HG02623 (cell line): Measurements from ENCODE around the gene SALL3.

Source experiments
- ATAC-seq: cut with Tn5 transposase; IDR thresholded peaks from one replicate; pipeline ENCODE4 v1.9.1; 2021; ENCODE audit warnings: moderate library complexity; ENCODE audit not compliant: unreplicated experiment

The SALL3 gene

DNA sequence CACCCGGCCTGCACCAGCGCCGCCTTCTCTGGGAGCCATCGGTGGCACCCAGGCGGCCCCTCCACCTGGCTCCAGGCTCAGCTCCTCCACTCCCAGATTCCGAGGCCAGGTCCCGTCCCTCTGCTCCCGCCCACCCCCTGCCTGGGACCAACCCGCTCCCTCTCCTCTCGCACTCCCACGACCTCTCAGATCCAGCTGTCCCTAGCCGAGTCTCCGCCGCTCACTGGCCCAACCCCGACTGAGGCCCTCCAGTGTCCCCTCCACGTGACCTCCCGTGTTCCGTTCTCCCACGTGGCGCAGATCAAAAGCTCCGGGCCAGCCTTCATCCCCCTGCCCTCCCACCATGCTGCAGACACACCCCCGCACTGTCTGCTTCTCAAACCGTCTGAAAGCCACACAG is 14.4 kb upstream of the SALL3 start:
- ATAC-seq, result no peak

- no peak for ATAC-seq
Measured at GRCh38 chr18:78965917-78966792, 13.5 kb upstream of the SALL3 start.

DNA sequence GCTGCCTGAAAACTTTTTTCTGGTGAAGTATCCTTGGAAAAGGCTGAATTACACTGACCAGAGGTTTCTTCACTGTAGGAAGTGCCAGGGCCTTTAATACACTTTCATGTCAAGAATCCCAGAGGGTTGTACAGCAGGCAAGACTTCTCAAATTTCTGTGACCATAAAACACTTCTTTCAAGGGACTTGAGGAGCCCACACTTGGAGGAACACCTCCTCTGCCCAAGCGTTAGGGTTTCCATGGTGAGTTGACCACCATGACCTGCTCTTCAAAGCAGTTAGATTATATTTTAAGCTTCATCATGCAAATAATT is 12.9 kb upstream of the SALL3 start:
- ATAC-seq, result no peak

GRCh38 chr18:78967692-78968091 is 11.9 kb upstream of the SALL3 start:
- ATAC-seq, result no peak

DNA sequence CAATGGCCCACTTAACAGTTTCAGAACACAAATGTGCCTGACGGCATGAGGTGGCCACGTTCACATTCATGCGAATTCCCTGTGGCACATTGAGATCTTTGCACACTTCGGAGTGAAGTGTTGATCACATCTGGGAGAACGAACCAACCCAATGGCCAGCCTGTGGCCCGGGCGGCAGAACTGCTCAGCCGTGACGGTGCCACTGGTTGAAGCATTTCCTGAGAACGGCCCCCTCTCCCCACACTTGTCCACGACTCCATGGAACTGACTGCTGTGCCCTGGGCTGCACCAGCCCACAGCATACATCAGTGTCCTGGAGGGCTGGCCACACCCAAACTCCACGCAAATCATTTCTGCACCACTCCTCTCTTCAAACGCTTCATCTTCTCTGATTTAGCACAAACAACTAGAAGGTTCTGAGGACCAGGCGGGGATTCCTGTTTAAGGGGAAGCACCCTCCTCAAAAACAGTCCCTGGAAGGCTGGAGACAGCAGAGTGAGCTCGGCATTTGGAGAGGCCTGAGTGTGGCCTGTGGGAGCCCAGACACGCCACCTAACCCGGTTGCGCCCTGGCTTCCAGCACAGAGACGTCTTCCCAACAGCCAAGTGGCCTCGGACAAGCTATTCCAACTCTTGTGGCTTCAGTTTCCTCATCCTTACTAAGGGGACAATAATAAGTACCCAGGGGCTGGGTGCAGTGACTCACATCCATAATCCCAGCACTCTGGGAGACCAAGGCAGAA is 9.9 kb upstream of the SALL3 start:
- ATAC-seq, result no peak

- ATAC-seq, result no peak
Measured at GRCh38 chr18:78970774-78971333, 8.8 kb upstream of the SALL3 start.

DNA sequence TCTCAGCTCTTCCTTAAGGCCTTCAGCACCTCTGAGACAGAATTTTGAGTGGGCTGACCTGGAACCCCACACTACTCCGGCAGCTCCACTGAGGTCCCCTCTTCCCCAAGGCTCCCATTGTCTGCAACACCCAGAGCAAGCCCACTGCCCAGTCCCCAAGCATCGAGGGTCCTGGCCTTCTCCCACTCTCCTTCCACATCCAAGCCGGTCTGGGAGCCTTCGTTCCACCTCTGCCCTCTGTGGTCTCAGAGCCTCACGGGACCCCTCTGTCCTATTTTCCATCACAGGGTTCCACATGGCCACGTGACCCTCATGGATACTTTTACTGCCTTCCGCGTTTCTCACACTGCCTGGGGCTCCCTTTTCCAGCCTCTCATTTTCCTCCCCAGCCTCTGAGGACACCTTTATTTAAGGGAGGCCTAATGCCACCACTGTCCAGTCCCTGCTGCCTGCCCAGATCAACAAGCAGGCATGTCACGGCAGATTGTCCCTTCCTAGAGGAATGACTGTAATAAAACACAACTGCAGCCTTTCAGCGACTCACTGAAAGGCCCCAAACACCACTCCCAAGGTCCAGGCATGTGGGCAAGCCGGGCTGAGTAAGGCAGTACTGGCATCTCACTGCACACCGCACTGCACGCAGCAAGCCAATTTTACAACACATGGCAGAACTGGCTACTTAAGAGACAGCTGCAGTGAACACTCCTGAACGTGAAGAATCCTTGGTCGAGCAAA is 7.9 kb upstream of the SALL3 start:
- no peak for ATAC-seq

- no peak for ATAC-seq
Measured at GRCh38 chr18:78972385-78972918, 7.2 kb upstream of the SALL3 start.

- ATAC-seq, result no peak
Measured at GRCh38 chr18:78972930-78973331, 6.7 kb upstream of the SALL3 start.

DNA sequence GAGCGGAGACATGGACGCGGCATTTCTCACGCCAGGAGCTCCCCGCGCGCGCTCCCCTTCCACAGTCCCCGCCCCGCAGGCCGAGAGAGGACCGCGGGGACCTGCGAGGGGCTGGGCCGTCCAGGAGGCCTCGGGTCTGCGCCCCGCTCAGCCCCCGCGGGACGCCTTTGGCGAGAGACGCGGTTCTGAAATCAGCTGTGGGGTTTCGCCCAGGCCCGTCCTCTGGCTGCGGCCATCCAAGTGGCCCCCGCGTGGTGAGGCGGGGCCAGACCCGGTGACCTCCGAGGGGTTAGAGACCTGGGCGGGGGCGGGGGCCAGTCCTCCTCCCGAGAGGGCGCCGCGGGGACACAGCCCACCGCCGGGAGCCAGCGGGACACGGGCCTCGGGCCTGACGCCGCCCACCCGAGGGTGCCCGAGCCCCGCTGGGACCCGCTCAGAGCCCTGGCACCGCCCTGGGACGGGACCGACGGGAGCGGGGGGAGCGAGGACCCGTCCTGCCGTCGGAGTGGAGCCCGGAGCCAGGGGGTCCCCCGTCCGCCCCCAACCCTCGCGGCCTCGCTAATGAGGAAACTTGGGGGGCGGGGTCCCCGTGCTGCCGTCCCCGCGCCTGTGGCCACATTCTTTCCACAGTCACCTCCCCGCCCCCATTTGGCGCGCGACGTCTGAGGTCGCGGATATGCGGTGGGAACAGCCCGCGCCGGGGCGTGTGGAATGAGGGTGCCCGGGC is 6.1 kb upstream of the SALL3 start:
- no peak for ATAC-seq

DNA sequence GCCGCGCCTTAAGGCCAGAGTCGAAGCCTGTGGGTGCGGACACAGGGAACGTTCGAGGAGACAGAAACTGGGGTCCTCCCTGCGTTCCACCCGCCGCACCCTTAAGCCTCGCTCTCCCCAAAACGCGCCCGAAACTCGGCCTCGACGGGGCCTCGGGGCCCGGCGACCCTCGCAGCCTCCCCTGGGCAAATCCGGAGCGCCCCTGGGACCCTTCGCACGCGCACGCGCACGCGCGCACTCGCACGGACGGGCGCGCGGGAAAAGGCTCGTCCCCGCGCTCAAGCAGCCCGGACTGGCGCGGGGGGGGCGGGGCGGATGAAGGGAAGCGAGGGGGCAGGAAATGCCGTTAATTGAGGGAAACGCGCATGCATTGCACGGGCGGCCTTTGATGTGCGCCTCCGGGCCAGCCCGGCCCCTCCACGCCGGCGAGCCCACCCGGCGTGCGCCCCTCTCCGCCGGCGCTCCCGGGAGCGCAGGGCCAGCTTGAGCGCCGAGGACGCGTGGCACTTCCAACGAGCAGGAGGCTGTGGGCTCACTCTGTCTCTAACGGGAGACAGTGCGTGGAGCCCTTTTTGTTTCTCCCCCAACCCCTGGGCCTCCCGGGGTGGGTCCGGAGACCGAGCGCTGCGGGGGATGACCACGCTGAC is 5.4 kb upstream of the SALL3 start:
- no peak for ATAC-seq

- ATAC-seq, result no peak
Measured at GRCh38 chr18:78975292-78975691, 4.3 kb upstream of the SALL3 start.

DNA sequence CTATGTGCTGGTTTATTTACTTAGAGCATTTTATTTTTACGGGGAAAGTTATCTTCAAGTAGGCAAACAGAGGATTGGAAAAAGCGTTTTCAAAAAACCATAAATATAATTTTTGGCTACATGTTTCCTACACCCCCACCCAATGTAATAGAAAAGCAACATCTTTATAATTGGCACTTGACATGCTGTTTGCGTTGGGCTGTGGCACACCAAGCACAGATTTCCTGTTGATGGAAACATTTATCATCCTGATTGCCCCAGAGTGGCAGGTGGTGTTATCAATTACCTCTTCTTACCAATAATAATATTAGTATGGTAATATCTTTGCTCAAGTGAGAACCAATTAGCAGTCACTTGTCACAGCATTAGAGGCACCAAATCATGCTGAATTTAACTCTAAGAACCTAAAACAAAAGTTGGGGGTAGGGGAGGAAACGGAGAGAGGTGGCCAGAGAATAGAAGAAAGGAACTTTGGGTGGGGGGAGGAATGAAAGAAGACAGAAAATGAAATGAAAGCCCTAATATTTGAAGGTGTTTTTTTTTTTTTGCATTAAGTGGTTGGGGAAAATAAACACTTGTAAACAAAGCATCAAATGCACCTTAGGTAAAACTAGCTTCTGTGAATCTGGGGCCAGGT is 3.8 kb upstream of the SALL3 start:
- ATAC-seq, result no peak

- ATAC-seq, result no peak
Measured at GRCh38 chr18:78976765-78977636, 2.6 kb upstream of the SALL3 start.

- ATAC-seq, result no peak
Measured at GRCh38 chr18:78977637-78978348, 1.8 kb upstream of the SALL3 start.

DNA sequence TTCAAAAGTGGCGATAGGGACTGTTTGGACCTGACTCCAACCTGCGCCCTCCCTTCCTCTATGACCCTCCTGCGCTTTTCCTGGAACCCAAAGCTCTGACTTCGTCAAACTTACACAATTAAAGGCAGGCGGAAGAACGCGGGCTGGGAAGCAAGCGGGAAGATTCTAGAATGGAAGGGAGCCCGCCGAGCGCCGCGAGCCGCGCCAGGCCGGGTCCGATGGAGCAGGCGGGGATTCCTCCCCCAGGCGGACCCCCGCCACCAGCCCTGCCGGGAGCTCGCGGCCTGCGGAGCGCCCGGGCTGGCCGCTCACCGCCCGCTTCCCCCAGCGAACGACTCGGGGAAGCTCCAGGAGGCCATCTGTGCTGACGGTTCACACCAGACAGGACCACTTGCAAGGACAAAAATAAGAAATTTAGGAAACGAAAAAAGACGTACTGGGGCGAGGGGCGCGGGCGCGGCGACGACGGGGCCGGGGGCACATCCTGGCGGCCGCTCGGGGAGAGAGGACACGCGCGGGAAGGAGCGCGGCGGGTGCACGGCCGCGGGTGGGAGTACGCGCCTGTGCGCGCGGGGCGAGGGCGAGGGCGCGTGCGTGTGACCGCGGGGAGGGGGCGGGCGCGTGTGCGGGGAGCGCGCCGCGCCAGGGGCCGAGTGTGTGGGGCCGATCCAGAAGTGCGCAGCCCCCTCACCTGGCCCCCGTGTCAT is 1.1 kb upstream of the SALL3 start:
- no peak for ATAC-seq

DNA sequence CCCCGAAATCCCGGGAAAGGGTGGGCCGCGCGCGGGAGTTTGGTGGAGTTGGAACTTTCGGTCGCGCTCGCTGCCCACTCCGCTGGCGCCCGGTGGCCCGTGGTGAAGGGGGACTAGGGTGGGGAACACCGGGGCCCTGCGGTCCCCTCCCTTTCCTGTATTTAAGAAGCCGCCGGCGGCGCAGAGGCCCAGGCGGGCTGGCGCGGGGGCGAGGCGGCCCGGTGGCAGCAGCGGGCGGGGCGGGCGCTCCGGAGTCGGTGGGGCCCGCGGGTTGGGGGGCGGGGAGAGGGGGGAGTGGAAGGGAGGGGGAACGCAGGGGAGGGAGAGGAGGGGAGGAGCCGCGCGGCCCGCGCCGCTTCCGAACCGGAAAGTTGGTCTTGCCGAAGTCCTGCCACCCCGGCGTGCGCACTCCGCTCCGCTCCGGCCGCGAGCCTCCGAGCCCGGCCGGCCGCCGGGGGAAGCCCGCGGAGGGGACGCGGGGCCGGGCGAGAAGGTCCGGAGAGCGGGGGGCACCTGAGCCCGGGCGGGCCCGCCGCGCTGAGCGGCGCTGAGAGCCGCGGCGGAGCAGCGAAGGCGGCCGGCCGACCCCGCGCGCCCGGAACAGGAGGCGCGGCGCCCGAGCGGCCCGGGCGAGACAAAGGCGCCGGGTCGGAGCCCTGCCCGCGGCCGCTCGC is 425 bp upstream of the SALL3 start:
- ATAC-seq, result no peak
